AG04449 (cell line): ENCODE results near the gene COIL.
"Not testable (repeated sequence)": the region's sequence is repeated elsewhere in the genome, so short reads cannot be mapped to it uniquely, and the experiment has no call there.

Experiments
- CTCF ChIA-PET: fragments of 350-600 bp; formaldehyde crosslinking; extraction: SDS; loops from one replicate; lab custom pipeline; 2021; ENCODE audit warnings: antibody characterized with exemption; lab: Yijun Ruan, JAX
- POLR2A ChIA-PET: fragments of 400-600, 350-600 bp; formaldehyde crosslinking; extraction: SDS; loops from one replicate; lab custom pipeline; 2020; ENCODE audit warnings: antibody characterized with exemption, inconsistent platforms; lab: Yijun Ruan, JAX
- DNase-seq: peaks from one replicate; pipeline ENCODE4 v3.0.0-alpha.2; 2010; ENCODE audit warnings: low read depth, low spot score
- H3K4me3 ChIP-seq: 2 replicates; pipeline ENCODE4 v1.5.1; 2011; ENCODE audit warnings: low read depth, mild to moderate bottlenecking, control low read depth, low read length
- TF ChIP-seq, protein P1 (sequence below): IDR thresholded peaks from one replicate; pipeline ENCODE4 v1.5.1; 2011; ENCODE audit warnings: mild to moderate bottlenecking, moderate library complexity, low read length, control low read depth, inconsistent platforms; ENCODE audit not compliant: insufficient read depth; ENCODE audit errors: missing control alignments

Gene COIL

DNA sequence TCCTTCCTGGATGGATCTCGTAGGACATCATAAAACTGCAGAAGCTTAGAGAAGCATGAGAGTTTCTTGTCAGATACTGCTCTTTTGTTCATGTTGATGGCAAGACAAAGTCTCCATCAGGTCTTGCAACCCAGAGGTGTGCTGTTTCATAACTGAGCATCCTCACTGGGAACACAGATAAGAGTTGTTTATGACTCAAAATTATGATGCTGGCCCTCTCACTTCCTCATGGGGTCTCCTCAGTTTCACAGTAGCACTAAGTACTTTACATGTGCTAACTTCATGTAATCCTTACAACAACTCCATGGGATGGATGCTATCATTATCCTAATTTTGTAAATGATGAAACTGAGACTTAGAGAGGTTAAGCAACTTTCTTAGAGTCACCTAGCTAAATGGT, 31.5 kb upstream of the COIL start:
- TF ChIP-seq, protein P1, sequence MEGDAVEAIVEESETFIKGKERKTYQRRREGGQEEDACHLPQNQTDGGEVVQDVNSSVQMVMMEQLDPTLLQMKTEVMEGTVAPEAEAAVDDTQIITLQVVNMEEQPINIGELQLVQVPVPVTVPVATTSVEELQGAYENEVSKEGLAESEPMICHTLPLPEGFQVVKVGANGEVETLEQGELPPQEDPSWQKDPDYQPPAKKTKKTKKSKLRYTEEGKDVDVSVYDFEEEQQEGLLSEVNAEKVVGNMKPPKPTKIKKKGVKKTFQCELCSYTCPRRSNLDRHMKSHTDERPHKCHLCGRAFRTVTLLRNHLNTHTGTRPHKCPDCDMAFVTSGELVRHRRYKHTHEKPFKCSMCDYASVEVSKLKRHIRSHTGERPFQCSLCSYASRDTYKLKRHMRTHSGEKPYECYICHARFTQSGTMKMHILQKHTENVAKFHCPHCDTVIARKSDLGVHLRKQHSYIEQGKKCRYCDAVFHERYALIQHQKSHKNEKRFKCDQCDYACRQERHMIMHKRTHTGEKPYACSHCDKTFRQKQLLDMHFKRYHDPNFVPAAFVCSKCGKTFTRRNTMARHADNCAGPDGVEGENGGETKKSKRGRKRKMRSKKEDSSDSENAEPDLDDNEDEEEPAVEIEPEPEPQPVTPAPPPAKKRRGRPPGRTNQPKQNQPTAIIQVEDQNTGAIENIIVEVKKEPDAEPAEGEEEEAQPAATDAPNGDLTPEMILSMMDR = no peak
- CTCF ChIA-PET = no interaction called here
- H3K4me3 ChIP-seq = no peak overlapping the region
- POLR2A ChIA-PET = no interaction called here
- DNase-seq = no peak

DNA sequence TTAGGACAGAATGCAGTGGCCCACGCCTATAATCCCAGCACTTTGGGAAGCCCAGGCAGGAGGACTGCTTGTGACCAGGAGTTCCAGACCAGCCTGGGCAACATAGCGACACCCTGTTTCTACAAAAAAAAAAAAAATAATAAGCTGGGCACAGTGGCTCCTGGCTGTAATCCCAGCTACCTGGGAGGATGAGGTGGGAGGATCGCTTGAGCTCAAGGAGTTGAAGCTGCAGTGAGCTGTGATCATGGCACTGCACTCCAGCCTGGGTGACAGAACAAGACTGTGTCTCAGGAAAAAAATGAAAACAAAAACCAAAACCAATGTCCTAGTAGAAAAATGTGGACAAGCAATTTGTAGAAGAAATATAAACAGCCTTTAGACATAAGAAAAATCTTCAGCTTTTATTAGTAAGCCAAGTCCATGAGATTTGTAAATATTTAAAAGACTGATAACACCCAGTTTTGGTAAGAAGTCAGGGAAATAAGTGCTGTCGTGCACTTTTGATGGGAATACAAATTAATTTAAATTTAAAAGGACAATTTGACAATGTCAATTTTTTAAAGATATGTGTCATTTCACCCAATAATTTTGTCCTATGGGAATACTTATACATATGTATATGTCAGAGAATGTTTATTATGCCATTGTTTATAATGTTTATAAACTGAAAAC, 28.2 kb upstream of the COIL start:
- CTCF ChIA-PET = no interaction called here
- POLR2A ChIA-PET = interaction anchor here (0.7 kb wide), 1 partner anchor 11 kb away, joined by 3 read pairs; no protein-coding TSS in a partner anchor
- TF ChIP-seq, protein P1 = no peak
- no peak for DNase-seq
- no peak overlapping the region for H3K4me3 ChIP-seq

DNA sequence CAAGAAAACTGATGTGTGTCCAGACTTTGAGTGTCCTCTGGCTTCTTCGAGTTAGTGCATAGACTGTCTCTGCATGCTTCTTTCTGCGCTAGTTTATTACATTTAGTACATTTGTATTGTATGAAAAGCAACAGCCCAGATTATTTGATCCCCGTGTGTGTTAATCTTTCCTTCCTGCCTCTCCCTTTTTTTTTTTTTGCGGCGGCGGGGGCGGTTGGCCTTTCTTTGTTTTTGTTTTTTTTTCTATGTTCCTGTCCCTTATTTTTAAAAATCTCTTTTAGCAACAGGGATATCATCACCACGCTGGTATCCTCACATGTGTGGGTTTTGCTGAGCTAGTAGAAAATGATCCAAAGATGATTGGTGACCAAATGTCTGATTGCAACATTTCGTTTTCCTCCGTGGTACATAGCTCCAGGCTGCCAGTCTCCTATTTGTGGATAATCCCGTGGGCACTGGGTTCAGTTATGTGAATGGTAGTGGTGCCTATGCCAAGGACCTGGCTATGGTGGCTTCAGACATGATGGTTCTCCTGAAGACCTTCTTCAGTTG, 26.5 kb upstream of the COIL start:
- no peak for DNase-seq
- no peak overlapping the region for H3K4me3 ChIP-seq
- TF ChIP-seq, protein P1 = no peak
- POLR2A ChIA-PET = no interaction called here
- CTCF ChIA-PET = interaction anchor here (0.9 to 1.0 kb wide), 2 partner anchors 9 to 167 kb away, joined by 3 read pairs; no protein-coding TSS in a partner anchor

DNA sequence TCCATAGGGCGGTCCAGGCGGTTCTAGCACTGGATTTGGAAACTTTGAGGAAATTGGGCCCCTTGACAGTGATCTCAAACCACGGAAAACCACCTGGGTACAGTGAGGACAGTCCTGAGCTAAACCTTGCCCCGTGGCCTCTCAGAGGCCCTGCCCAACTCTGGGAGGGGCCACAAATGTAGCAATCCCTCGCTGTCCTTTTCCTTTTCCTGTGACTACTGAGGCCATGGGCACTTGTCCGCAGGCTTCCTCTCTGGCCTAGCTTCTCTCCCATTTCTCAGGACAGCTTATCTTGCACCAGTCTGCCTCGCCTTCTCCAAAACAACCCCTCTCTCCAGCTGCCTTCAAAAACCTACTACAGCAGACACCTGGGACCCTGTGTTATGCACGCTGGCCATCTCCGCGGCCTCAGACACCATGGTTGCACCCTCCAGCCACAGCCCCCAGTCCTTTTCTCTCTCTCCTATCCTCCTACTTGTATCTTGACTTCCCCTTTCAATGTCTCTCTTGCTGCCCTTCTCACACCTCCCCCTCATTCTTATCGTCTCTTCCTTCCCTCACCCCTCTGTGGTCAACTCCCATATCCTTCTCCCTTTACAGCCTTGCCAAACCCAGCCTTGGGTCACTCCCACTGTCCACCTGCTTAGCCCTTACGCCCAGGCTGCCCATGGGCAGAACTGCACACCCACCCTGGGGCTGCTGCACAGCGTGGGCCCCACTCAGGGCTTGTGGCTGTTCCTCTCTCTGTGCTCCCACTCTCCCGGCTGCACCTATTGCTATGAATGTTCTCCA, 24.7 kb upstream of the COIL start:
- ChIA-PET POLR2A (no interaction called here), CTCF (no interaction called here)
- TF ChIP-seq, protein P1 = no peak
- no peak for DNase-seq
- H3K4me3 ChIP-seq = no peak overlapping the region

DNA sequence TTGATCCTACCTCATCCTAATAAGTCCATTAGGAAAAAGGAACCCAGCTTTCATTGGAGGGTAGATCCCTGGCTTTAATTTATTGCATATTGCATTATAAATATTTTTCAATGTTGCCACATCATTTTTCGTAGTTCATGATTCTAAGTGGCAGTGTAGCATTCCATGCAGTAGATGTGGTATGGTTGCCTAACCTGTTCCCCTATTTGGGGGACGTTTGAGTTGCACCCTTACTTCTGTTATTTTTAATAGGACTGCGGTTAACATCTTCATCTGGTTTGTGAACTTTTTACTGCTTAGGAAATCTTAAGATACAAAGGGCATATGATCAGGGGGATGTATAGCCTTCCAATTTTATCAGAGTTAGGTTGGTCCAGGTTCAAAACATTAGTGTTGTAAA, 22.5 kb upstream of the COIL start:
- H3K4me3 ChIP-seq = no peak overlapping the region
- POLR2A ChIA-PET = no interaction called here
- no peak for DNase-seq
- TF ChIP-seq, protein P1 = no peak
- CTCF ChIA-PET = no interaction called here

DNA sequence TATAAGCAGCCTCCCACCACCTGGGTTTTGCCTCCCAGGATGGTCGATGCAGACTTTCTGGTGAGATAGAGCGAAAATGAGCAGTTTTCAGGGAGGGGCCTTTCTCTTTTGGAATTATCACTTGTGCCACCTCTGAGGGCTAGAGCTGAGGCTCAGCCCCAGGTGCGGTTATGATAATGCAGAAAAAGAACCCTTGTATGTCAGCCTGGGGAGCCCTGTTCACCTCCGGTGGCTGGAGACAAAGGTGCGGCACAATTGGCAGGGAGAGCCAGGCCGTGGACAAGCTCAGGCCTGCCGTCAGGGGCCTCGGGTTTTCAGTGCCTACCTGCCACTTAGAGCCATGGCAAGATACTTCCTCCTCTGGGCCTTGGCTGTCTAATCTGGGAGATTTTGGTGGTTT, 21.5 kb upstream of the COIL start:
- no peak overlapping the region for H3K4me3 ChIP-seq
- ChIA-PET POLR2A (no interaction called here), CTCF (interaction anchor here (1.4 kb wide), 1 partner anchor 20 kb away, joined by 4 read pairs; no protein-coding TSS in a partner anchor)
- TF ChIP-seq, protein P1 = no peak
- no peak for DNase-seq

- DNase-seq, CTCF ChIA-PET, H3K4me3 ChIP-seq, POLR2A ChIA-PET: not testable (repeated sequence)
Measured at GRCh38 chr17:56980526-56980925, 19.7 kb upstream of the COIL start.
